GM23338 (cell line): ENCODE data around the gene FMN1.

ENCODE experiments used
- CREB1 ChIP-seq: fragments of 250-450 bp; sonication (Bioruptor Pico); IDR thresholded peaks from 2 replicates; pipeline ENCODE4 v1.5.0; 2020; ENCODE audit warnings: low read depth, mild to moderate bottlenecking, moderate library complexity
- CTCF ChIP-seq, 2 experiments: fragments of 200-600 bp in 1 of 2; sonication (generic) in 1 of 2; conservative IDR thresholded peaks; 2 replicates each; pipeline versions ENCODE4 v1.5.1 to v1.6.1; 2016 to 2017; ENCODE audit warnings: antibody characterized with exemption in 2 of 2, low read depth in 2 of 2, mild to moderate bottlenecking in 2 of 2, moderate library complexity in 1 of 2
- ETS1 ChIP-seq: IDR thresholded peaks from 2 replicates; pipeline ENCODE4 v1.6.1; 2016; ENCODE audit warnings: antibody characterized with exemption
- EZH2 ChIP-seq: fragments of 200-600 bp; sonication (generic); IDR thresholded peaks from one replicate; pipeline ENCODE4 v1.8.0; 2017; ENCODE audit warnings: antibody characterized with exemption, mild to moderate bottlenecking, low read depth; ENCODE audit not compliant: unreplicated experiment
- REST ChIP-seq: IDR thresholded peaks from one replicate; pipeline ENCODE4 v1.6.1; 2018; ENCODE audit warnings: antibody characterized with exemption; ENCODE audit not compliant: unreplicated experiment

GRCh38 chr15:32743411-32744140 lies 450.9 kb downstream of the FMN1 start:
- TF ChIP-seq EZH2, result no peak
- TF ChIP-seq CTCF (conservative IDR thresholded peaks at IDR 0.05; ENCODE audit: low read depth in 2 of 2), result no peak
- no peak for TF ChIP-seq ETS1
- no peak for TF ChIP-seq CREB1 (CRISPR knock-in tag)
- no peak for TF ChIP-seq REST
